ENCODE data around the gene KIF5B. TPM values are rescaled to one million over a fixed set of nuclear protein-coding genes. Genes with fewer than 3 reads are reported as not detected.

Gene KIF5B
- total and polyA plus RNA-seq, 2 donors (not counting 3 experiments of a cell fraction or from before 2014, with no cell fraction given): 24.7 to 159 TPM

DNA sequence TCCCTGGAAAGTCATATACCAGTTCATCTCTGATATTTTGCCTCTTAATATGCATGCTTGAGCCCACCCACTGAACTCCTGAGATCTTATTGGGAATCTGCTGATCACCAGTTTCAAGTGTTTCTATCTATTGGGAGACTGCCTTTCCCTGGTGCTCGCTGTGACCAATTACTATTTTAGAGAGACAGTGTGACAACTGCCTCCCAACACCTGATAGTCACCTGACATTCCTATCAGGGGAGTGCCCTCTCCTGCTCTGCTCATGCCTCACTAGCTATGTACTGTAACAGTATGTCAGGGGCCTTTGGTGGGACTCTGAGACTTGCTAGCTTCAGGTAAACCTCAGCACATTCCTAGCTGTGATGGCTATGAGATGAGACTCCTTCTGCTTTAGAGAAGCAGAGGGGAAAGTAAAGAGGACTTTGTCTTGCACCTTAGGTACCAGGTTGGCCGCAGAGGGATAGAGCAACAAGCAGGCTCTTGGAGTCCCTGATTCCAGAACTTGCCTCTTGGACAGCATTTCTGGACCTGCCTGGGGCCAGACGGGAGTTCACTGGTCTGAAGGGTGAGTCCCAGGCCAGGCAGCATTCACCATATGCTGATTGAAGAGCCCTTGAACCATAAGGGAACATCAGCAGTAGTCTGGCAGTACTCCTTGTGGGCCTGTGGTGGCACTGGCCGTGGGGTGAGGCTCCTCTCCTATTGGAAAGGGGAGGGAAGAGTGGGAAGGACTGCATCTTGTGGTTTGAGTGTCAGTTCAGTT is 93.2 kb downstream of the KIF5B start:
- dilution Hi-C loops (cut with MboI; ENCODE audit: extremely low pct_ligation_motif_present, low sequenced_read_pairs): no loop called here
- DNase-seq (ENCODE audit: low read depth, low spot score) (no peak), FAIRE-seq (no peak)
- TF ChIP-seq MYC (IDR thresholded peaks at IDR 0.05; ENCODE audit: low read depth, low read length): no peak
- TF ChIP-seq, protein P1, sequence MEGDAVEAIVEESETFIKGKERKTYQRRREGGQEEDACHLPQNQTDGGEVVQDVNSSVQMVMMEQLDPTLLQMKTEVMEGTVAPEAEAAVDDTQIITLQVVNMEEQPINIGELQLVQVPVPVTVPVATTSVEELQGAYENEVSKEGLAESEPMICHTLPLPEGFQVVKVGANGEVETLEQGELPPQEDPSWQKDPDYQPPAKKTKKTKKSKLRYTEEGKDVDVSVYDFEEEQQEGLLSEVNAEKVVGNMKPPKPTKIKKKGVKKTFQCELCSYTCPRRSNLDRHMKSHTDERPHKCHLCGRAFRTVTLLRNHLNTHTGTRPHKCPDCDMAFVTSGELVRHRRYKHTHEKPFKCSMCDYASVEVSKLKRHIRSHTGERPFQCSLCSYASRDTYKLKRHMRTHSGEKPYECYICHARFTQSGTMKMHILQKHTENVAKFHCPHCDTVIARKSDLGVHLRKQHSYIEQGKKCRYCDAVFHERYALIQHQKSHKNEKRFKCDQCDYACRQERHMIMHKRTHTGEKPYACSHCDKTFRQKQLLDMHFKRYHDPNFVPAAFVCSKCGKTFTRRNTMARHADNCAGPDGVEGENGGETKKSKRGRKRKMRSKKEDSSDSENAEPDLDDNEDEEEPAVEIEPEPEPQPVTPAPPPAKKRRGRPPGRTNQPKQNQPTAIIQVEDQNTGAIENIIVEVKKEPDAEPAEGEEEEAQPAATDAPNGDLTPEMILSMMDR (IDR thresholded peaks at IDR 0.05; ENCODE audit: extremely low read depth in 1 of 2, insufficient read depth in 1 of 2, low read depth in 1 of 2, low read length in 2 of 2): no peak
- TF ChIP-seq, protein P2, sequence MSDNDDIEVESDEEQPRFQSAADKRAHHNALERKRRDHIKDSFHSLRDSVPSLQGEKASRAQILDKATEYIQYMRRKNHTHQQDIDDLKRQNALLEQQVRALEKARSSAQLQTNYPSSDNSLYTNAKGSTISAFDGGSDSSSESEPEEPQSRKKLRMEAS (IDR thresholded peaks at IDR 0.05; ENCODE audit: insufficient read depth, insufficient read length): no peak
- Histone ChIP-seq H3K27me3 (ENCODE audit: control insufficient read depth in 2 of 2, insufficient read depth in 2 of 2, low read length in 2 of 2) (no peaks in the 10 kb centered on the region), H3K4me1 (ENCODE audit: control insufficient read depth, extremely low read depth, insufficient read depth, low read length) (no peaks in the 10 kb centered on the region), H4K20me1 (replicated peaks; ENCODE audit: control insufficient read depth, extremely low read depth, insufficient read depth, low read length) (no peaks in the 10 kb centered on the region), H3K27ac (ENCODE audit: insufficient read depth, low read depth, low read length) (no peak overlapping the region), H3K79me2 (ENCODE audit: control insufficient read depth, insufficient read depth, low read length) (no peaks in the 10 kb centered on the region), H3K4me2 (ENCODE audit: insufficient read depth, low read length) (no peak overlapping the region), H3K36me3 (ENCODE audit: control insufficient read depth in 2 of 2, extremely low read depth in 1 of 2, insufficient read depth in 2 of 2, low read length in 2 of 2) (no peaks in the 10 kb centered on the region), H3K9ac (replicated peaks; ENCODE audit: extremely low read depth, insufficient read depth, low read length) (no peak overlapping the region), H2AFZ (ENCODE audit: low read depth, low read length) (no peak overlapping the region), H3K4me3 (replicated peaks in 1 of 3; ENCODE audit: insufficient read depth in 1 of 3, low read depth in 1 of 3, low read length in 3 of 3) (no peak overlapping the region), H3K9me3 (replicated peaks; ENCODE audit: control insufficient read depth, insufficient read depth, low read length) (no peaks in the 10 kb centered on the region), H3K9me1 (replicated peaks; ENCODE audit: control insufficient read depth, extremely low read depth, insufficient read depth, low read length) (no peaks in the 10 kb centered on the region)
- no TSS peak for BruUV-seq (replicated peaks)
- CTCF ChIA-PET: interaction anchor here (1.4 to 1.9 kb wide), 3 partner anchors 101 to 1276 kb away, joined by 4 to 6 read pairs (median 5); no protein-coding TSS in a partner anchor
- intact Hi-C loops (cut with micrococcal nuclease): no loop called here
- POLR2A ChIA-PET: no interaction called here
